Ovary (tissue), 9 donors: Measurements from ENCODE around the gene NRXN3. TPM values are rescaled to one million over a fixed set of nuclear protein-coding genes. Genes with fewer than 3 reads are reported as not detected.

Experiments
- DNase-seq, 5 donors: peaks; one replicate each; pipeline ENCODE4 v3.0.0-alpha.2; 2019 to 2020
- H3K27ac ChIP-seq, 2 donors: fragments of 200-600 bp; one replicate each; pipeline versions ENCODE4 v1.5.1 to v1.8.0; 2019 to 2022
- H3K27me3 ChIP-seq: fragments of 200-600 bp; one replicate; pipeline ENCODE4 v1.8.0; 2022
- H3K36me3 ChIP-seq: fragments of 200-600 bp; sonication (generic); one replicate; pipeline ENCODE4 v1.5.1; 2019
- H3K4me1 ChIP-seq: one replicate; pipeline ENCODE4 v1.8.1; 2013; ENCODE audit warnings: mild to moderate bottlenecking, moderate library complexity; ENCODE audit not compliant: insufficient read depth
- H3K4me3 ChIP-seq: fragments of 200-600 bp; sonication (generic); one replicate; pipeline ENCODE4 v1.5.1; 2017
- H3K9me3 ChIP-seq, 2 donors: fragments of 200-600 bp in 1 of 2; sonication (generic) in 1 of 2; one replicate each; pipeline versions ENCODE4 v1.5.1 to v1.8.1; 2013 to 2019; ENCODE audit warnings: mild to moderate bottlenecking in 1 of 2, moderate library complexity in 1 of 2
- EP300 ChIP-seq: sonication (generic); formaldehyde crosslinking; IDR thresholded peaks from one replicate; pipeline ENCODE4 v1.6.1; 2017; ENCODE audit warnings: antibody characterized with exemption
- POLR2A ChIP-seq: fragments of 450-650 bp; IDR thresholded peaks from one replicate; pipeline ENCODE4 v1.6.1; 2017; ENCODE audit warnings: antibody characterized with exemption, mild to moderate bottlenecking, moderate library complexity
- WGBS, 3 donors: extraction: QIAGEN DNeasy Blood & Tissue Kit in 1 of 3; methylation state at CpG; one replicate each; pipeline versions ENCODE4 v1.1.5 to v1.1.7; 2013 to 2017; 5-methylcytosine and 5-hydroxymethylcytosine counted together
- intact Hi-C, 4 donors: fragments of 100-400 bp; cut with DNase I; formaldehyde crosslinking; loops; one replicate each; pipeline versions ENCODE4 v1.11.0 to v1.15.1; 2022 to 2023
- polyA plus RNA-seq, 2 donors: library from polyadenylated mRNA; stranded (reverse); fragments of 200-250 nt in 1 of 2; fragments of 350-450 nt in 1 of 2; fragmentation: Illumina TruSeq in 1 of 2; extraction: RNeasy Lipid Tissue Mini Kit (QIAGEN cat#74804) in 1 of 2; gene quantifications; one replicate each; pipeline ENCODE4 v1.2.3, GENCODE V29; 2013 to 2014
- total RNA-seq, 7 donors: library from RNA; depleted of rRNA in 2 of 7; stranded (reverse); fragments of >200 nt in 2 of 7; fragmentation: NEBNext Ultra II Directional in 3 of 7; extraction: Animal tissue kit (Norgen Biotek cat#: 25700) in 3 of 7; gene quantifications; one replicate each; pipeline versions ENCODE4 v1.1.0 to v1.2.4, GENCODE V29; 2016 to 2023
- TF ChIP-seq, protein P1 (sequence below), 3 donors: fragments of 450-650 bp in 2 of 3; fragments of 200-600 bp in 1 of 3; IDR thresholded peaks; one replicate each; pipeline versions ENCODE4 v1.5.1 to v1.8.0; 2016 to 2022; ENCODE audit warnings: antibody characterized with exemption in 3 of 3, mild to moderate bottlenecking in 1 of 3
- donor health status: DM: no; HTN: no; CAD: no; lungs with moderate emphysema.
- donor health status: DM: no; HTN: no; CAD: no.
- donor health status: Bipolar disorder and iron deficiency.
- donor health status: DM: yes; HTN: yes; CAD: no.
- donor health status: DM: no; HTN: no; CAD: no.
- donor health status: DM: yes; HTN: yes; CAD: no.

The NRXN3 gene
- total and polyA plus RNA-seq, 9 donors, result 0.28 to 6.2 (median 0.82) TPM

DNA sequence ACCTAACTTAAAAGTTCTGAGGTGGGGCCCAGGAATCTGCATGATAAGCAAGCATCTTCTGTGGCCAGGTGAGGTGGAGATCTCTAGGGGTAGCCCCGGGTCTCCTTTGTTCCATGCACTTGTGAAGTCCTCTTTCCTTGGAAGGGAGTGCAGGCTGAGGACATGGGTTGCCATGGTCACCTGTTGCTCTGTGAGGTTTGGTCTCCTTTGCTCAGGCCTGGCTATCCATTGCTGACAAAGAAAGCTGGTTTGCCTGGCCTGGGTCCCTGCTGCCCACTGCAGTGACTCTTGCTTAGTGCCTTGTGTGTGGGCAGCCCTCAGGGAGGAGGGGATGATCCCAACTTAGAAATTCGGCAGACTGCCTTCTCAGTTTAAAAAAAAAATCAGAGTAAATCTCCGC lies 11.1 kb downstream of the NRXN3 start:
- TF ChIP-seq EP300, result no peak
- TF ChIP-seq, protein P1, sequence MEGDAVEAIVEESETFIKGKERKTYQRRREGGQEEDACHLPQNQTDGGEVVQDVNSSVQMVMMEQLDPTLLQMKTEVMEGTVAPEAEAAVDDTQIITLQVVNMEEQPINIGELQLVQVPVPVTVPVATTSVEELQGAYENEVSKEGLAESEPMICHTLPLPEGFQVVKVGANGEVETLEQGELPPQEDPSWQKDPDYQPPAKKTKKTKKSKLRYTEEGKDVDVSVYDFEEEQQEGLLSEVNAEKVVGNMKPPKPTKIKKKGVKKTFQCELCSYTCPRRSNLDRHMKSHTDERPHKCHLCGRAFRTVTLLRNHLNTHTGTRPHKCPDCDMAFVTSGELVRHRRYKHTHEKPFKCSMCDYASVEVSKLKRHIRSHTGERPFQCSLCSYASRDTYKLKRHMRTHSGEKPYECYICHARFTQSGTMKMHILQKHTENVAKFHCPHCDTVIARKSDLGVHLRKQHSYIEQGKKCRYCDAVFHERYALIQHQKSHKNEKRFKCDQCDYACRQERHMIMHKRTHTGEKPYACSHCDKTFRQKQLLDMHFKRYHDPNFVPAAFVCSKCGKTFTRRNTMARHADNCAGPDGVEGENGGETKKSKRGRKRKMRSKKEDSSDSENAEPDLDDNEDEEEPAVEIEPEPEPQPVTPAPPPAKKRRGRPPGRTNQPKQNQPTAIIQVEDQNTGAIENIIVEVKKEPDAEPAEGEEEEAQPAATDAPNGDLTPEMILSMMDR (IDR thresholded peaks at IDR 0.05), result no peak
- TF ChIP-seq POLR2A, result no peak
- intact Hi-C loops, result no loop called here
- Histone ChIP-seq H3K27ac (no peak overlapping the region), H3K36me3 (no peaks in the 10 kb centered on the region), H3K4me3 (no peak overlapping the region), H3K27me3 (no peaks in the 10 kb centered on the region), H3K4me1 (no peaks in the 10 kb centered on the region), H3K9me3 (no peaks in the 10 kb centered on the region)
- 53 to 68% (median 63%) methylated on average over 3 of the region's 3 CpGs for WGBS, 3 donors
- DNase-seq, result no peak

DNA sequence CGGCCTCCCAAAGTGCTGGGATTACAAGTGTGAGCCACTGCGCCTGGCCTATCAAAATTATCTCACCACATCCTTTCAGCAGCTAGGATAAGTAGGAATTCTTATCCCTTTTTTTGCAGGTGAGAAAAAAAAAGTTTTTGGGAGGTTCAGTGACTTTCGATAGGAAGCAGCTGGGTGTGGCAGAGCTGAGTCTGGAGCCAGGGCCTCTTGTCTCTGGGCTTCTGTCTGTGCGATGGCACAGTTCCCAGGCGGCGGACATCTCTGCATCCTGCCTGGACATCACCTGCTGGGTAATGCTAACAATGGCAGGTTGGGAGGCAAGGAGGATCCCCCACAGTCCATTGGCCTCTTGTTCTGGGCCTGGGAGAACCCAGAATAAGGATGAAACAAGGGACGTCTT lies 12.5 kb downstream of the NRXN3 start:
- no peaks in the 10 kb centered on the region for H3K4me1 ChIP-seq
- intact Hi-C loops, result no loop called here
- no peaks in the 10 kb centered on the region for H3K9me3 ChIP-seq
- H3K4me3 ChIP-seq, result no peak overlapping the region
- TF ChIP-seq EP300 (no peak), POLR2A (no peak)
- TF ChIP-seq, protein P1 (IDR thresholded peaks at IDR 0.05), result no peak
- H3K36me3 ChIP-seq, result no peaks in the 10 kb centered on the region
- no peak for DNase-seq
- H3K27ac ChIP-seq, result no peak overlapping the region
- H3K27me3 ChIP-seq, result no peaks in the 10 kb centered on the region
- 73 to 89% (median 81%) methylated on average over 7 of the region's 7 CpGs for WGBS, 3 donors

GRCh38 chr14:78184157-78184556 lies 14.0 kb downstream of the NRXN3 start:
- Histone ChIP-seq H3K9me3 (no peaks in the 10 kb centered on the region), H3K4me3 (no peak overlapping the region), H3K27ac (no peak overlapping the region), H3K4me1 (no peaks in the 10 kb centered on the region), H3K27me3 (no peaks in the 10 kb centered on the region), H3K36me3 (no peaks in the 10 kb centered on the region)
- DNase-seq, result no peak
- no peak for TF ChIP-seq POLR2A
- TF ChIP-seq EP300, result no peak
- TF ChIP-seq, protein P1 (IDR thresholded peaks at IDR 0.05), result no peak
- intact Hi-C loops, result no loop called here
- WGBS, 3 donors, result 88 to 93% (median 92%) methylated on average over 5 of the region's 5 CpGs

DNA sequence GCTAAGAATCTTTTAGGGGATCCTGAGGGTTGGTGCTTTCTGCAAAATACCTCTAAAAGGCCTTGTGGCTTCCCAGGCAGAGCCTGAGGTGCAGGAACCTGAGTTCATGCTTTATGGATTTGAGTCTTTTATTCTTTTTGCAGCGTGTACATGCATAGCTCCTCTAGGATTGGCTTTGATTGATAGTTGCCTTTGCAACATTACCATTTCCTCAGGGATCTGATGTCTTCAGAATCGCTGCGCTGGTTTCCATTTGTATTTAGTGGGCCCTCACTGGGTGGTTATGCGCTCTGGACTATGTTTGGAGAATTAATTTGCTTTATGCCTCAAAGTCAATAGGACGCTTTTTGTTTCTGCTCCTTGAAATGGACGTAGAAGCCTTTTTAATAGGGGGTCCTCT lies 16.1 kb downstream of the NRXN3 start:
- TF ChIP-seq, protein P1 (IDR thresholded peaks at IDR 0.05), result no peak
- TF ChIP-seq POLR2A (no peak), EP300 (no peak)
- Histone ChIP-seq H3K9me3 (no peaks in the 10 kb centered on the region), H3K4me3 (no peak overlapping the region), H3K4me1 (no peaks in the 10 kb centered on the region), H3K27ac (no peak overlapping the region), H3K36me3 (no peaks in the 10 kb centered on the region), H3K27me3 (no peaks in the 10 kb centered on the region)
- DNase-seq, result no peak
- WGBS, 3 donors, result 84 to 87% (median 85%) methylated on average over 6 of the region's 6 CpGs
- intact Hi-C loops, result no loop called here

GRCh38 chr14:78188882-78189281 lies 18.7 kb downstream of the NRXN3 start:
- no peaks in the 10 kb centered on the region for H3K9me3 ChIP-seq
- no peaks in the 10 kb centered on the region for H3K36me3 ChIP-seq
- TF ChIP-seq POLR2A (no peak), EP300 (no peak)
- TF ChIP-seq, protein P1 (IDR thresholded peaks at IDR 0.05), result no peak
- intact Hi-C loops, result no loop called here
- H3K4me1 ChIP-seq, result no peaks in the 10 kb centered on the region
- WGBS, 3 donors, result 82 to 91% (median 84%) methylated on average over 3 of the region's 3 CpGs
- no peak for DNase-seq
- H3K27ac ChIP-seq, result no peak overlapping the region
- no peaks in the 10 kb centered on the region for H3K27me3 ChIP-seq
- no peak overlapping the region for H3K4me3 ChIP-seq
